Measurements from ENCODE around the gene FGF14.

FGF14 gene

DNA sequence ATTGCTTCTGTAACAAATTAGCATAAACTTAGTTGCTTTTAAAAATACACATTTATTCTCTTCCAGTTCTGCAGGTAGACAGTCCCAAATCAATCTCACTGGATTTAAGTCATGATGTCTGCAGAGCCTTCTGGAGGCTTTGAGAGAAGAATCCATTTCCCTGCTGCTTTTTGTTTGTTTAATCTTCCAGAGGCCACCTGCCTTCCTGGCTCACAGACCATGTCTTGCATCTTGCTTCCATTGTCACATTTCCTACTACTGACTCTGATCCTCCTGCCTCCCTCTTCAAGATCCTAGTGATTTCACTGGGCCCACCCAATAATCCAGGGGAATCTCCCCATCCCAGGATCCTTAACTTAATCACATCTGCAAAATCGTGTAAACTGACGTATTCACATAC is 476.1 kb downstream of the FGF14 start:
- H3K27ac Mint-ChIP-seq = no peak overlapping the region
- no peaks in the 10 kb centered on the region for H3K4me1 Mint-ChIP-seq (ENCODE audit: low read depth)
- no peaks in the 10 kb centered on the region for H3K9me3 Mint-ChIP-seq

GRCh38 chr13:101919541-101920181 is 482.2 kb downstream of the FGF14 start:
- no peaks in the 10 kb centered on the region for H3K9me3 Mint-ChIP-seq
- H3K4me1 Mint-ChIP-seq (ENCODE audit: low read depth) = no peaks in the 10 kb centered on the region
- no peaks in the 10 kb centered on the region for H3K36me3 Mint-ChIP-seq (ENCODE audit: low read depth)
- H3K27me3 Mint-ChIP-seq (ENCODE audit: low read depth) = peaks cover 49% of the 10 kb centered on the region
- H3K4me3 Mint-ChIP-seq = no peak overlapping the region
- no peak overlapping the region for H3K27ac Mint-ChIP-seq

More for the DNA sequence above, 476.1 kb downstream of the FGF14 start:
- Mint-ChIP-seq H3K4me3 (no peak overlapping the region), H3K36me3 (ENCODE audit: low read depth) (no peaks in the 10 kb centered on the region), H3K27me3 (ENCODE audit: low read depth) (peaks cover 10% of the 10 kb centered on the region)

DNA sequence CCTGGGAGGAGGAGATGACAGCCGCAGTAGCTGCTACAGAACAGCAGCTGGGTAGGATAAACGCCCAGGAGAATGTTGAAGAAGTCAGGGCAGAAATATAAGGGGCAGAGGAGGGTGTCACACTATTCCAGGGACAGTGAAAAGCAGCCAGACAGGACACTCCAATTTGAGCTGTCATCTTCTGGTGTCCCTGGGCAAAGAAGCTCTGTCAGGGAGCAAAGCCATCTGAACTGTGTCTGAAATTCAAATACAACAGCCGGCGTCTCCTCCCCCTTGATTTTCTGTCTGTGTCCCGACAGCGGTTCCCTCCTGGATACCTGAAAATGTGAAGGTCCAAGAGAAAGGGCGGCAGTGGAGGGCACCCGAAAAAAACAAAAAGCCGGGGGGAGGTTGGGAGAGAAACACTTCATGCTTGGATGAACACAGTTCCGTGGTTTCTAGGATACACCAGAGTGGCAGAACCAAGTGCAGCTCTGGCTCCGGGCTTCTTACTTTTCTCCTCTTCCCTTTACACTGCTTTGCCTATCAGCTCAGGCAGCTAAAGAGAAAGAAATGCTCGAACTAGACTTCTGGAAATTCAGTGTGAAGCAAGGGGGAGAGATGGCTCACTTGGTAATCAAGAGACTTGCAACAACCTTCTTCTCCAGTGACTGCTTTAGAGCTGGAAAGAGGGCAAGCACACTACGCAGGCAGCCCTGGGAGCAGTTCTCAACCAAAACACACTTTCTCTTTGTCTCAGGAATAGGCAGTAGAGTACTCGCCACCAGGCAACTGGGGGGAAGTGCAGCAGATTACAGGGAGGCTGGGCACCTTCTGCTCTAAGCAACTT is 483.8 kb downstream of the FGF14 start:
- H3K27me3 Mint-ChIP-seq (ENCODE audit: low read depth) = peaks cover 55% of the 10 kb centered on the region
- H3K27ac Mint-ChIP-seq = no peak overlapping the region
- no peaks in the 10 kb centered on the region for H3K4me1 Mint-ChIP-seq (ENCODE audit: low read depth)
- H3K36me3 Mint-ChIP-seq (ENCODE audit: low read depth) = no peaks in the 10 kb centered on the region
- no peak overlapping the region for H3K4me3 Mint-ChIP-seq
- no peaks in the 10 kb centered on the region for H3K9me3 Mint-ChIP-seq

DNA sequence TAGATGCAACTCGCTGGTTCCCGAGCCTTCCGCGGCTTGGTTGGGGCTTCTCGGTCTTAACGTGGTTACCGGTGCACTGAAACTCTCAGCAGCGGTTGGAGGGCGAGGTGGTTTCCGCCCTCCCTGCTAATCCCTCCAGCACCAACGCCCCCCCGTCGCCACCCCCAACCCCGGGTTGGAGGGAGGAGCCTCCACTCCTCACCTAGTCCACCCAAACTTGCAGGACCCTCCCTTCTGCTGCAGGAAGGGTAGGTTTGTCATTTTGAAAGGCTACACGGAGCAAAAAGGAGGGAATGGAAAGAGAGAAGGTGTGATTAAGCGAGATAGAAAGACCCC is 484.4 kb downstream of the FGF14 start:
- Mint-ChIP-seq H3K4me1 (ENCODE audit: low read depth) (no peaks in the 10 kb centered on the region), H3K9me3 (no peaks in the 10 kb centered on the region), H3K27me3 (ENCODE audit: low read depth) (peaks cover 55% of the 10 kb centered on the region), H3K27ac (no peak overlapping the region), H3K4me3 (no peak overlapping the region), H3K36me3 (ENCODE audit: low read depth) (no peaks in the 10 kb centered on the region)

GRCh38 chr13:101916775-101917474 is 484.9 kb downstream of the FGF14 start:
- H3K4me3 Mint-ChIP-seq = no peak overlapping the region
- no peaks in the 10 kb centered on the region for H3K9me3 Mint-ChIP-seq
- no peaks in the 10 kb centered on the region for H3K36me3 Mint-ChIP-seq (ENCODE audit: low read depth)

DNA sequence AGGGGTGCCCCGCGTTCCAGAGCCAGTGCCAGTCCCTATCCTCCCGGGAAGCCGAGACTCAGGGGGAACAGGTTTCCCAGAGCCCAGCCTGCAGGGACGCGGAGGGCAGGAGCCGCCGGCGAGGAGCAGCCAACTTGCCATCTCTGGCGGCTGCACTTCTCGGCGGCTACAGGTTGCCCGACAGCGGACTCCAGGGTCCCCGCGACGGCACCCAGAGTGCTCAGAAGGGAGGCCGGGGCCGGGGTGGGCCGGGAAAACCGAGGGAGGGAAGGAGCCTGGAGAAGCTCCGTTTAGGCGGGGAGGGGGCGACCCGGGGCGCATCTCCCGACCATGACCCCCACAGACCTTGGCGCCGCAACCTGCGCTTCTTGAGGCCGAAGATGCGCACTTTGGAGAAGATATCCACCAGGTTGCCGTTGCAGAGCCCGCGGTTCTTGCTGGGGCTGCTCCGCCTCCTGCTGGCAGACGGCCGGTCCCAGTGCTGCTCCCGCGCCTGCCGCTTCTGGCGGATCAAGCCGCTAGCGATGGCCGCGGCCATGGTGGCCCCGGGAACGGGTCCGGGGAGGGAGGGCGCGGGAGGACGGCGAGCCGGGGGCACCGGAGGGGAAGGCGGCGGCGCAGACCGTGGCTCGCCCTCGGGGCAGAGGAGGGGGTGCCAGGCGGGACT is 485.6 kb downstream of the FGF14 start:
- Mint-ChIP-seq H3K36me3 (ENCODE audit: low read depth) (no peaks in the 10 kb centered on the region), H3K27ac (no peak overlapping the region), H3K4me1 (ENCODE audit: low read depth) (no peaks in the 10 kb centered on the region), H3K27me3 (ENCODE audit: low read depth) (peaks cover 48% of the 10 kb centered on the region), H3K4me3 (no peak overlapping the region), H3K9me3 (no peaks in the 10 kb centered on the region)

More at GRCh38 chr13:101916775-101917474, 484.9 kb downstream of the FGF14 start:
- H3K27ac Mint-ChIP-seq = no peak overlapping the region
- peaks cover 55% of the 10 kb centered on the region for H3K27me3 Mint-ChIP-seq (ENCODE audit: low read depth)
- no peaks in the 10 kb centered on the region for H3K4me1 Mint-ChIP-seq (ENCODE audit: low read depth)

DNA sequence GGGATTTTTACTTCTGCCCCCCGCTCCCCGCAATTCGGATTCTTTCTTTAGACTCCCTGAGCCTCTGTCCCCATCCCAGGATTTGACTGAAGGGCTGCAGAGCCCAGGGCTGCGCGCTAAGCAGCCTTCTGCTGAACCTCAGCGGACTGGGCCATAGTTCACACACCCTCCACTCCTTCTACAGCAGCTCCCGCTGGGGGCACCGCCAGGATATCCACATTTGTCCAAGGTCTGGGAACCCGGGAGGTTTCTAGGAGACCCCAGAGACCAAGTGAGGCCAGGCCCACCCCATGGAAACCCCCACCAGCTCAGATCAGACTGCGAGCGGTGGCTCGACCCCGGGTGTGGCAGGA is 486.1 kb downstream of the FGF14 start:
- H3K4me1 Mint-ChIP-seq (ENCODE audit: low read depth) = no peaks in the 10 kb centered on the region
- no peaks in the 10 kb centered on the region for H3K9me3 Mint-ChIP-seq
- H3K36me3 Mint-ChIP-seq (ENCODE audit: low read depth) = no peaks in the 10 kb centered on the region
- H3K27ac Mint-ChIP-seq = no peak overlapping the region
- no peak overlapping the region for H3K4me3 Mint-ChIP-seq
- H3K27me3 Mint-ChIP-seq (ENCODE audit: low read depth) = peaks cover 45% of the 10 kb centered on the region

DNA sequence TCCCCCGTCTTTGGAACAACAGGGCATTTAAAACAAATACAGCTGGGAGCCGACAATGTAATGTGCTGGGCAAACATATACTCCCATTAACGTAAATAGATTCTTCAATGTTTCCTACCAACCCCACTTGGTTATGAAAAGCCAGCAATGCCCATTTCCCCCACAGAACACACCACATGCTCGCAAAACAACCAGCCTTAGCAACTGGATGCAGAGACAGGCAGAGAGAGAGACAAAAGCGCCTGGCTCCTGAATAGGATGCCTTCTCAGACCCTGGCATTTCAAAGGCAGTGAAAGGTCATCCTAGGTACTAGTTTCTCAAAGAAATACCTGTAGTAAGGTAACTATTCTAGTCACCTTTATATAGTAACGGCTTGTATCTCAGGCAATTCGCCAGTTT is 486.5 kb downstream of the FGF14 start:
- Mint-ChIP-seq H3K4me1 (ENCODE audit: low read depth) (no peaks in the 10 kb centered on the region), H3K36me3 (ENCODE audit: low read depth) (no peaks in the 10 kb centered on the region), H3K4me3 (no peak overlapping the region), H3K27ac (no peak overlapping the region), H3K9me3 (no peaks in the 10 kb centered on the region), H3K27me3 (ENCODE audit: low read depth) (peaks cover 45% of the 10 kb centered on the region)

GRCh38 chr13:101911752-101912151 is 490.1 kb downstream of the FGF14 start:
- no peaks in the 10 kb centered on the region for H3K4me1 Mint-ChIP-seq (ENCODE audit: low read depth)

GRCh38 chr13:101903890-101904289 is 498.0 kb downstream of the FGF14 start:
- no peaks in the 10 kb centered on the region for H3K27me3 Mint-ChIP-seq (ENCODE audit: low read depth)
- H3K9me3 Mint-ChIP-seq = no peaks in the 10 kb centered on the region
- H3K4me1 Mint-ChIP-seq (ENCODE audit: low read depth) = no peaks in the 10 kb centered on the region
- no peak overlapping the region for H3K4me3 Mint-ChIP-seq
- no peaks in the 10 kb centered on the region for H3K36me3 Mint-ChIP-seq (ENCODE audit: low read depth)
- no peak overlapping the region for H3K27ac Mint-ChIP-seq

More at GRCh38 chr13:101911752-101912151, 490.1 kb downstream of the FGF14 start:
- Mint-ChIP-seq H3K36me3 (ENCODE audit: low read depth) (no peaks in the 10 kb centered on the region), H3K27me3 (ENCODE audit: low read depth) (peaks cover 17% of the 10 kb centered on the region), H3K9me3 (no peaks in the 10 kb centered on the region), H3K27ac (no peak overlapping the region), H3K4me3 (no peak overlapping the region)

DNA sequence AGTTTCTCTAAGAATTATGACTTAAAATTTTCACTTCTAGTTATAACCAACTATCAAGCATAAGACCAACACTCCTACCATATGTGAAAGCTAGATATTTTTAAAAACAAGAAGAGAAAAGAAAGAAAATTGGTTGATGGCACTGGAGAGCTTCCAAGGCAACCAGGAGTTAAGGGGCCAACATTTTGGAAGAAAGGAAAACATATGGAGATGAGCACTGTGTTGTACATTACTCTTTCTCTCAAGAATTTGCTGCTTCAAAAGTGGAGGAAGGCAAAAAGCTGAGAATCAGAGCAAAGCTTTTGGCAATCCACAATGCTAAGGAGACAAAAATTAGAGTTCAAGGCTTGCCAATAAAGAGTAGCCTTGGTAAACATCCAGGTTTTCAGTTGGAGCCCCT is 503.2 kb downstream of the FGF14 start:
- H3K36me3 Mint-ChIP-seq (ENCODE audit: low read depth) = no peaks in the 10 kb centered on the region
- no peaks in the 10 kb centered on the region for H3K4me1 Mint-ChIP-seq (ENCODE audit: low read depth)
- no peaks in the 10 kb centered on the region for H3K9me3 Mint-ChIP-seq
- H3K27ac Mint-ChIP-seq = no peak overlapping the region
- no peak overlapping the region for H3K4me3 Mint-ChIP-seq
- H3K27me3 Mint-ChIP-seq (ENCODE audit: low read depth) = no peaks in the 10 kb centered on the region

DNA sequence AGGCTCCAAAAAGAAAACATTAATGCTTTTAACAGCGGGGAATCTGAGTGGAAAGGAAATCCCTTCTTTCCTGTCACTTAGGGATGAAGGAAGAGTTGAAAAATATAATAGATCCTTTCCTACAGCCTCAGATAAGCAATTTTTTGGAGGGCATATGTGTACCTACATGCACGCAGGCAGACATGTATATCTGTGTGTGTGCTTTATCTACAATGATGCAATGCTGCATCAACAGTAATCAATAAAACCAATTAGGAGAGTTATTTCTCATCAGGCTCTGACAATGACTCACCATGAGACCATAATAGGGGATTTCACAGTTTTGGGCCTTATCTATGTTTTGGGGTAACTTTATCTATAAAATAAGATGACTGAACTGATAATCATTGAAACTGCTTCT is 505.3 kb downstream of the FGF14 start:
- no peaks in the 10 kb centered on the region for H3K9me3 Mint-ChIP-seq
- H3K4me3 Mint-ChIP-seq = no peak overlapping the region
- no peak overlapping the region for H3K27ac Mint-ChIP-seq
- H3K36me3 Mint-ChIP-seq (ENCODE audit: low read depth) = no peaks in the 10 kb centered on the region
- H3K27me3 Mint-ChIP-seq (ENCODE audit: low read depth) = no peaks in the 10 kb centered on the region
- H3K4me1 Mint-ChIP-seq (ENCODE audit: low read depth) = no peaks in the 10 kb centered on the region

- no peak overlapping the region for H3K4me3 Mint-ChIP-seq
- no peaks in the 10 kb centered on the region for H3K36me3 Mint-ChIP-seq (ENCODE audit: low read depth)
- H3K27ac Mint-ChIP-seq = no peak overlapping the region
- no peaks in the 10 kb centered on the region for H3K9me3 Mint-ChIP-seq
- no peaks in the 10 kb centered on the region for H3K27me3 Mint-ChIP-seq (ENCODE audit: low read depth)
- no peaks in the 10 kb centered on the region for H3K4me1 Mint-ChIP-seq (ENCODE audit: low read depth)
These were observed 508.8 kb downstream of the FGF14 start for GRCh38 chr13:101893021-101893420.

DNA sequence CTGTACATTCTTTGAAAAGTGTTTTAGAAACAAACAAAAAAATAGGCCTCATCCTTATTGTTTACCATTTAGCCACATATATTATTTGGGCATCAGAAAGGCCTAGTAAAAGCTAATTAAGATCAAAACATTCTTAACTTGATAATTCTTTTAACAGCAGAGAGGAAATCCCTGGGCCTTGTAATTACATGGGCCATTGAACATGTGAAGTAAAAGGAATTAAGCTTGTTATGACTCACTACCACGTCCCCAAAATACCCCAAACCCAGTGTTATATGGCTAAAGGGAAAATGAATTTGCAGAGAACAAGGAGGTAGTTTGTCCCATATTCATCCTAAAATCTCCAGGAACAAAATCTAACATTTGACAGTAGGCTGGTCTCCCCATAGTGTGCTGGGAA is 509.6 kb downstream of the FGF14 start:
- Mint-ChIP-seq H3K27ac (no peak overlapping the region), H3K4me3 (no peak overlapping the region), H3K27me3 (ENCODE audit: low read depth) (no peaks in the 10 kb centered on the region), H3K4me1 (ENCODE audit: low read depth) (no peaks in the 10 kb centered on the region), H3K36me3 (ENCODE audit: low read depth) (no peaks in the 10 kb centered on the region), H3K9me3 (no peaks in the 10 kb centered on the region)
